AG09319 (cell line): Measurements from ENCODE around the gene MLF2.

ENCODE experiments used
- DNase-seq: peaks from one replicate; pipeline ENCODE4 v3.0.0-alpha.2; 2010; ENCODE audit warnings: low read depth; ENCODE audit errors: extremely low read depth
- TF ChIP-seq, protein P1 (sequence below): IDR thresholded peaks from 2 replicates; pipeline ENCODE4 v1.5.1; 2011; ENCODE audit warnings: low read depth, mild to moderate bottlenecking, inconsistent platforms, low read length, moderate library complexity

Gene MLF2

DNA sequence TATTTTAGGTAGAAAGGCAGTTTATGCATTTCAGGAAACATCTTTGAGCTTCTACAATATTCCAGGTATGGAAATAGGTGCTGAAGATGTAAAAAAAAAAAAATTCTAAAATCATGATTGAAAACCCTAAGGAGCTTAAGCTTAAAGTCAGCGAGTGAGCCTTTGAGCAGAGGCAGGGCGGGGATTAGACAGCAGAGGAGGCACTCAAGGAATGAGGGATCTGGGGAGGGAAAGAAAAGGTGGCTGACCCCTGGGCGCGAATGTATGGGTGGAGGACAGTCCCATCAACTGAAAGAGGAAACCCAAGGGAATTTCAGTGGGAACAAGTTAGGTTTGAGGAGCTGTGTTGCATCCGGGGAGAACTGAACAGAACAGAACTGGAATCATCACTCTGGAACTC lies 6.8 kb upstream of the MLF2 start:
- TF ChIP-seq, protein P1, sequence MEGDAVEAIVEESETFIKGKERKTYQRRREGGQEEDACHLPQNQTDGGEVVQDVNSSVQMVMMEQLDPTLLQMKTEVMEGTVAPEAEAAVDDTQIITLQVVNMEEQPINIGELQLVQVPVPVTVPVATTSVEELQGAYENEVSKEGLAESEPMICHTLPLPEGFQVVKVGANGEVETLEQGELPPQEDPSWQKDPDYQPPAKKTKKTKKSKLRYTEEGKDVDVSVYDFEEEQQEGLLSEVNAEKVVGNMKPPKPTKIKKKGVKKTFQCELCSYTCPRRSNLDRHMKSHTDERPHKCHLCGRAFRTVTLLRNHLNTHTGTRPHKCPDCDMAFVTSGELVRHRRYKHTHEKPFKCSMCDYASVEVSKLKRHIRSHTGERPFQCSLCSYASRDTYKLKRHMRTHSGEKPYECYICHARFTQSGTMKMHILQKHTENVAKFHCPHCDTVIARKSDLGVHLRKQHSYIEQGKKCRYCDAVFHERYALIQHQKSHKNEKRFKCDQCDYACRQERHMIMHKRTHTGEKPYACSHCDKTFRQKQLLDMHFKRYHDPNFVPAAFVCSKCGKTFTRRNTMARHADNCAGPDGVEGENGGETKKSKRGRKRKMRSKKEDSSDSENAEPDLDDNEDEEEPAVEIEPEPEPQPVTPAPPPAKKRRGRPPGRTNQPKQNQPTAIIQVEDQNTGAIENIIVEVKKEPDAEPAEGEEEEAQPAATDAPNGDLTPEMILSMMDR, result no peak
- DNase-seq, result no peak

- TF ChIP-seq, protein P1, result no peak
- DNase-seq, result no peak
Observed at GRCh38 chr12:6758506-6759095, 5.7 kb upstream of the MLF2 start.

- no peak for DNase-seq
- TF ChIP-seq, protein P1, result no peak
Observed at GRCh38 chr12:6757028-6757690, 4.2 kb upstream of the MLF2 start.

GRCh38 chr12:6754411-6754810 lies 1.5 kb upstream of the MLF2 start:
- TF ChIP-seq, protein P1, result no peak
- no peak for DNase-seq

DNA sequence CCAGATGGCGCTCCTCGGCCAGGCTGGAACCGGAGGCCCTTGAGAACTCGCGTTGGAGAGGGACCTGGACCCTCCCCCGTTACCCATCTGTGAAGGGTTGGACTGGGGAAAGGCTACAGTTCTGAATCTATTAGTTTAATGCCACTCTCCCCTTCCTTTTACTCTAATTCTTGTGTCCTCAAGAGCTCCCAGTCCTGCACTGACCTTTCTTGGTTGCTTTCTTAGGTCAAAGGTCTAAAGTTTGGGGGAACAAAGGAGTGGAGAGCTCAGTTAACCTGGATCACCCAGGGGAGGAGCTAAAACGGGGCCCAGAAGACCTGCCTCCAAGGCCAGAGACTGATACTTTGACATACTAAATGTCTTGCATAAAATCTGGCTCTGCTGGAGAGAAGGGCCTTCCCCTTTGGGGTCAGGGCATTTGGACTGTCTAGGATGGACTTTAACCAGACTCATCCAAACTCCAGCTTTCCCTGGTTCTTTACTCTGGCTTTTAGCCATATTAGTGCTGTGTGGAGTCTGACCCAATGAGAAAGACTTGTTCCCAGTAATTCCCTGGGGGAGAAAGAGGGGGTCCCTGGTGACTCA lies 923 bp upstream of the MLF2 start:
- DNase-seq, result no peak
- TF ChIP-seq, protein P1, result no peak

- no peak for DNase-seq
- TF ChIP-seq, protein P1, result peak; percentile 47
Observed at GRCh38 chr12:6752167-6752920, 597 bp downstream of the MLF2 start.

DNA sequence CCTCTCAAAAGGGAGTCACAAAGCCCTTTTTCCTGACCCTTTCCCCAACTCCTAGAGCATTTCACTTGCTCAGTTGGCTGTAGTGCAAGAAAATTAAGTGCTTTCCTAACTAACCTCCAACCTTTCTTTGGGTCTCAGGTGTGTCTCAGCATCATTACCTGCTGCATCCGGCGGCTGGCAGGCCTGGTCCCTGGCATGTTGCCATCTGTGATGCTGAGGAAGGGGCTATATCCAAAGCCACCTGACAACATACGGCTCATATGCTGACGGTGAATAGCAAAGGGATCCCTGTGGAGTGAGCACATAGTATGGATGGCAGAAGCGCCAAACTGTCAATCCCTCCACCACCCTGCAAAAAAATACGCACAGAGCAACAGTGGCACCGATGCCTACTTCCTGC lies 1.2 kb downstream of the MLF2 start:
- DNase-seq, result no peak
- TF ChIP-seq, protein P1, result no peak
